ENCODE data around the gene SDHB. TPM values are rescaled to one million over a fixed set of nuclear protein-coding genes. Genes with fewer than 3 reads are reported as not detected.

The SDHB gene
- total and polyA plus RNA-seq, 2 of the 8 experiments (the other 6 are each of a cell fraction or from before 2014, with no cell fraction given), result 84.0 to 98.7 TPM

DNA sequence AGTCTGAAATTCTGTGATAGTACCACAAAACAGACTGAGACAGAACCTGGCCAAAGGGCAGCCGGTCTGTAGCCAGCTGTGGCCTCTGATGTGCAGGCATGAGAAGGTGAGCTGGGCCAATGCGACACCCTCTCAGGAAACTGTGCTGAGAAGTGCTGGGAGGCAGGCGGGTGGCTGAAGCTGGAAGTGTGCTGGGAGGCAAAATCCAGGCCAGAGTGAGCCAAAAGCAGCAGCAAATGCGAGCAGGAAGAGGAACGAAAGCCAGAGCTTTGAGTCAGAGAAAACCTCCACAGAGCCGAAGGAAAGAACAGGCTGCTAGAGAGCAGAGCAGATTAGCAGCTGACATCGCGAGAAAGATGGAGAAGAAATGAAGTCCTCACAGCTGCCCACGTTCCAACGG is 31.9 kb downstream of the SDHB start (continued):
- TF ChIP-seq, protein P1, sequence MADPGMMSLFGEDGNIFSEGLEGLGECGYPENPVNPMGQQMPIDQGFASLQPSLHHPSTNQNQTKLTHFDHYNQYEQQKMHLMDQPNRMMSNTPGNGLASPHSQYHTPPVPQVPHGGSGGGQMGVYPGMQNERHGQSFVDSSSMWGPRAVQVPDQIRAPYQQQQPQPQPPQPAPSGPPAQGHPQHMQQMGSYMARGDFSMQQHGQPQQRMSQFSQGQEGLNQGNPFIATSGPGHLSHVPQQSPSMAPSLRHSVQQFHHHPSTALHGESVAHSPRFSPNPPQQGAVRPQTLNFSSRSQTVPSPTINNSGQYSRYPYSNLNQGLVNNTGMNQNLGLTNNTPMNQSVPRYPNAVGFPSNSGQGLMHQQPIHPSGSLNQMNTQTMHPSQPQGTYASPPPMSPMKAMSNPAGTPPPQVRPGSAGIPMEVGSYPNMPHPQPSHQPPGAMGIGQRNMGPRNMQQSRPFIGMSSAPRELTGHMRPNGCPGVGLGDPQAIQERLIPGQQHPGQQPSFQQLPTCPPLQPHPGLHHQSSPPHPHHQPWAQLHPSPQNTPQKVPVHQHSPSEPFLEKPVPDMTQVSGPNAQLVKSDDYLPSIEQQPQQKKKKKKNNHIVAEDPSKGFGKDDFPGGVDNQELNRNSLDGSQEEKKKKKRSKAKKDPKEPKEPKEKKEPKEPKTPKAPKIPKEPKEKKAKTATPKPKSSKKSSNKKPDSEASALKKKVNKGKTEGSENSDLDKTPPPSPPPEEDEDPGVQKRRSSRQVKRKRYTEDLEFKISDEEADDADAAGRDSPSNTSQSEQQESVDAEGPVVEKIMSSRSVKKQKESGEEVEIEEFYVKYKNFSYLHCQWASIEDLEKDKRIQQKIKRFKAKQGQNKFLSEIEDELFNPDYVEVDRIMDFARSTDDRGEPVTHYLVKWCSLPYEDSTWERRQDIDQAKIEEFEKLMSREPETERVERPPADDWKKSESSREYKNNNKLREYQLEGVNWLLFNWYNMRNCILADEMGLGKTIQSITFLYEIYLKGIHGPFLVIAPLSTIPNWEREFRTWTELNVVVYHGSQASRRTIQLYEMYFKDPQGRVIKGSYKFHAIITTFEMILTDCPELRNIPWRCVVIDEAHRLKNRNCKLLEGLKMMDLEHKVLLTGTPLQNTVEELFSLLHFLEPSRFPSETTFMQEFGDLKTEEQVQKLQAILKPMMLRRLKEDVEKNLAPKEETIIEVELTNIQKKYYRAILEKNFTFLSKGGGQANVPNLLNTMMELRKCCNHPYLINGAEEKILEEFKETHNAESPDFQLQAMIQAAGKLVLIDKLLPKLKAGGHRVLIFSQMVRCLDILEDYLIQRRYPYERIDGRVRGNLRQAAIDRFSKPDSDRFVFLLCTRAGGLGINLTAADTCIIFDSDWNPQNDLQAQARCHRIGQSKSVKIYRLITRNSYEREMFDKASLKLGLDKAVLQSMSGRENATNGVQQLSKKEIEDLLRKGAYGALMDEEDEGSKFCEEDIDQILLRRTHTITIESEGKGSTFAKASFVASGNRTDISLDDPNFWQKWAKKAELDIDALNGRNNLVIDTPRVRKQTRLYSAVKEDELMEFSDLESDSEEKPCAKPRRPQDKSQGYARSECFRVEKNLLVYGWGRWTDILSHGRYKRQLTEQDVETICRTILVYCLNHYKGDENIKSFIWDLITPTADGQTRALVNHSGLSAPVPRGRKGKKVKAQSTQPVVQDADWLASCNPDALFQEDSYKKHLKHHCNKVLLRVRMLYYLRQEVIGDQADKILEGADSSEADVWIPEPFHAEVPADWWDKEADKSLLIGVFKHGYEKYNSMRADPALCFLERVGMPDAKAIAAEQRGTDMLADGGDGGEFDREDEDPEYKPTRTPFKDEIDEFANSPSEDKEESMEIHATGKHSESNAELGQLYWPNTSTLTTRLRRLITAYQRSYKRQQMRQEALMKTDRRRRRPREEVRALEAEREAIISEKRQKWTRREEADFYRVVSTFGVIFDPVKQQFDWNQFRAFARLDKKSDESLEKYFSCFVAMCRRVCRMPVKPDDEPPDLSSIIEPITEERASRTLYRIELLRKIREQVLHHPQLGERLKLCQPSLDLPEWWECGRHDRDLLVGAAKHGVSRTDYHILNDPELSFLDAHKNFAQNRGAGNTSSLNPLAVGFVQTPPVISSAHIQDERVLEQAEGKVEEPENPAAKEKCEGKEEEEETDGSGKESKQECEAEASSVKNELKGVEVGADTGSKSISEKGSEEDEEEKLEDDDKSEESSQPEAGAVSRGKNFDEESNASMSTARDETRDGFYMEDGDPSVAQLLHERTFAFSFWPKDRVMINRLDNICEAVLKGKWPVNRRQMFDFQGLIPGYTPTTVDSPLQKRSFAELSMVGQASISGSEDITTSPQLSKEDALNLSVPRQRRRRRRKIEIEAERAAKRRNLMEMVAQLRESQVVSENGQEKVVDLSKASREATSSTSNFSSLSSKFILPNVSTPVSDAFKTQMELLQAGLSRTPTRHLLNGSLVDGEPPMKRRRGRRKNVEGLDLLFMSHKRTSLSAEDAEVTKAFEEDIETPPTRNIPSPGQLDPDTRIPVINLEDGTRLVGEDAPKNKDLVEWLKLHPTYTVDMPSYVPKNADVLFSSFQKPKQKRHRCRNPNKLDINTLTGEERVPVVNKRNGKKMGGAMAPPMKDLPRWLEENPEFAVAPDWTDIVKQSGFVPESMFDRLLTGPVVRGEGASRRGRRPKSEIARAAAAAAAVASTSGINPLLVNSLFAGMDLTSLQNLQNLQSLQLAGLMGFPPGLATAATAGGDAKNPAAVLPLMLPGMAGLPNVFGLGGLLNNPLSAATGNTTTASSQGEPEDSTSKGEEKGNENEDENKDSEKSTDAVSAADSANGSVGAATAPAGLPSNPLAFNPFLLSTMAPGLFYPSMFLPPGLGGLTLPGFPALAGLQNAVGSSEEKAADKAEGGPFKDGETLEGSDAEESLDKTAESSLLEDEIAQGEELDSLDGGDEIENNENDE (IDR thresholded peaks at IDR 0.05; ENCODE audit: insufficient replicate concordance, low read length), result no peak
- TF ChIP-seq CEBPB (IDR thresholded peaks at IDR 0.05; ENCODE audit: low read depth, low read length) (no peak), RNF2 (IDR thresholded peaks at IDR 0.05; ENCODE audit: borderline replicate concordance, low read depth, low read length, missing control alignments, poor library complexity, severe bottlenecking) (no peak), EP300 (IDR thresholded peaks at IDR 0.05; ENCODE audit: borderline replicate concordance in 1 of 2, low read depth in 2 of 2, low read length in 2 of 2) (no peak), KDM5A (IDR thresholded peaks at IDR 0.05; ENCODE audit: low read length) (no peak), RXRA (IDR thresholded peaks at IDR 0.05; ENCODE audit: insufficient read depth, low read depth, low read length) (no peak), JUND (IDR thresholded peaks at IDR 0.05; ENCODE audit: low read length) (no peak), EGR1 (IDR thresholded peaks at IDR 0.05; ENCODE audit: borderline replicate concordance, low read depth, low read length) (no peak), HDAC6 (IDR thresholded peaks at IDR 0.05; ENCODE audit: low read depth, low read length) (no peak)
- TF ChIP-seq, protein P2, sequence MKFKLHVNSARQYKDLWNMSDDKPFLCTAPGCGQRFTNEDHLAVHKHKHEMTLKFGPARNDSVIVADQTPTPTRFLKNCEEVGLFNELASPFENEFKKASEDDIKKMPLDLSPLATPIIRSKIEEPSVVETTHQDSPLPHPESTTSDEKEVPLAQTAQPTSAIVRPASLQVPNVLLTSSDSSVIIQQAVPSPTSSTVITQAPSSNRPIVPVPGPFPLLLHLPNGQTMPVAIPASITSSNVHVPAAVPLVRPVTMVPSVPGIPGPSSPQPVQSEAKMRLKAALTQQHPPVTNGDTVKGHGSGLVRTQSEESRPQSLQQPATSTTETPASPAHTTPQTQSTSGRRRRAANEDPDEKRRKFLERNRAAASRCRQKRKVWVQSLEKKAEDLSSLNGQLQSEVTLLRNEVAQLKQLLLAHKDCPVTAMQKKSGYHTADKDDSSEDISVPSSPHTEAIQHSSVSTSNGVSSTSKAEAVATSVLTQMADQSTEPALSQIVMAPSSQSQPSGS (IDR thresholded peaks at IDR 0.05; ENCODE audit: low read length), result no peak
